GM21390 (cell line): ENCODE results near the gene P2RY6.

ENCODE experiments used
- ATAC-seq: cut with Tn5 transposase; IDR thresholded peaks from one replicate; pipeline ENCODE4 v1.9.1; 2021; ENCODE audit not compliant: unreplicated experiment

The P2RY6 gene

DNA sequence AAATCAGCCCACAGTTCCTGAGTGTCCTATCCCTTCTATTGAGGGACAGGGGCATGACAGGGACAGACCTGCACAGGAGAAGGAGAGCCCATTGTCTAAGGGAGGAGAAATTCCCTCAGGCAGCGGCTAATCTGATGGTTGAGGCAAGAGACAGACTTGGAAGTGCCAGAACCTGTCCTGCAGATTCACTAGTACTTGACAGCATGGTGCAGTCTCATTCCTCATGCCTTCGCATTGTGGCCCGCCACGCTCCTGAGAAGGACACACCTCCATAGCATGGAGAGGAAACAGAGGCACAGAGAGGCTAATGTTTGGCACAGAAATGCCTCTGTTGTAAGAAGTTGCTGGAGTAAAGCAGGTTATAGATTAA, 3.2 kb downstream of the P2RY6 start:
- ATAC-seq = no peak

GRCh38 chr11:73277467-73277866, 5.3 kb downstream of the P2RY6 start:
- no peak for ATAC-seq

GRCh38 chr11:73280626-73281025, 8.5 kb downstream of the P2RY6 start:
- ATAC-seq = no peak

DNA sequence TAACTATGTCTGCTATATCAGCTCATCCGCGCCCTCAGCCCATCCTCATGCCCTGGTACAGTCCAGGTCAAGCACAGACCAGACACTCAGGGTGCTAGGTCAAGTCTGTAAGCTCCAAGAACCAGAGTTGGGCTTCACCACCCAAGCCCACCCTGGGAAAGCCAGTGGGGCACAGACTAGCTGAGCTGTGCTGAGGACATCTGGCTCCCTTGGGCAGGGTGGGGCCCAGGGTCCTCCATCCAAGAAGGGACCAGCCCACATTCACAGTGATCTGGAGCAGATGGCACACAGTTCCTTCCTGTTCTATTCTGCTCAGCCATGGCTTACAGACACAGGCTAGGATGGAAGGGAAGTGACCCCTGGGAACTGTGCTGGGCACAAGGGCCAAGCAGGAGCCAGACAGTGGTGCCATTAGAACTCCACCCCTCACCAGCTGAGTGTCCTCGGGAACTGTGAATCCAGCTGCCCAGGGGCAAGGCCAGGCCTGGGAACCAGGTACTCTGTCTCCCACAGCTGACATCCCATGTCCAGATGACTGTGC, 9.1 kb downstream of the P2RY6 start:
- no peak for ATAC-seq

GRCh38 chr11:73281796-73282660, 9.9 kb downstream of the P2RY6 start:
- no peak for ATAC-seq

- ATAC-seq = no peak
These were observed 11.3 kb downstream of the P2RY6 start for GRCh38 chr11:73283276-73284000.

- ATAC-seq = no peak
These were observed 12.0 kb downstream of the P2RY6 start for GRCh38 chr11:73284106-73284505.

DNA sequence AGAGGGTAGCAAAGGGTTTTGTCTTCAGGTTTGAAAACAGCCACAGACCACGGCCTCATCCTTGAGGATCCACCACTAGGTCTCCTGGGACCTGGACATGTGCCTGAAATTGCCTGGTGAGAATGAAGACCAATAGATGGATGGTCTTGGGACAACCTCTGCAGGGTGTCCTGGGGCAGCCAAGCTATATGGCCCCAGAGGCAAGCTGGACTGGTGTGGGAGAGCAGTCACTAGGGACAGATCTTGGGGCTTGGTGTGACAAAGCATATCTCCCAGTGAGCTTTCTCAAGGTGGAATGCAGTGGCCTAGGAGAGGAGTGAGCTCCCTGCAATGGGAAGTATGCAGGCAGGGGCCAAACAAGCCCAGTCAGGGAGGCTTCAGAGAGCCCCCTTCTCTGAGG, 13.6 kb downstream of the P2RY6 start:
- ATAC-seq = no peak

GRCh38 chr11:73286240-73286810, 14.2 kb downstream of the P2RY6 start:
- ATAC-seq = no peak

GRCh38 chr11:73287400-73288101, 15.4 kb downstream of the P2RY6 start:
- no peak for ATAC-seq

DNA sequence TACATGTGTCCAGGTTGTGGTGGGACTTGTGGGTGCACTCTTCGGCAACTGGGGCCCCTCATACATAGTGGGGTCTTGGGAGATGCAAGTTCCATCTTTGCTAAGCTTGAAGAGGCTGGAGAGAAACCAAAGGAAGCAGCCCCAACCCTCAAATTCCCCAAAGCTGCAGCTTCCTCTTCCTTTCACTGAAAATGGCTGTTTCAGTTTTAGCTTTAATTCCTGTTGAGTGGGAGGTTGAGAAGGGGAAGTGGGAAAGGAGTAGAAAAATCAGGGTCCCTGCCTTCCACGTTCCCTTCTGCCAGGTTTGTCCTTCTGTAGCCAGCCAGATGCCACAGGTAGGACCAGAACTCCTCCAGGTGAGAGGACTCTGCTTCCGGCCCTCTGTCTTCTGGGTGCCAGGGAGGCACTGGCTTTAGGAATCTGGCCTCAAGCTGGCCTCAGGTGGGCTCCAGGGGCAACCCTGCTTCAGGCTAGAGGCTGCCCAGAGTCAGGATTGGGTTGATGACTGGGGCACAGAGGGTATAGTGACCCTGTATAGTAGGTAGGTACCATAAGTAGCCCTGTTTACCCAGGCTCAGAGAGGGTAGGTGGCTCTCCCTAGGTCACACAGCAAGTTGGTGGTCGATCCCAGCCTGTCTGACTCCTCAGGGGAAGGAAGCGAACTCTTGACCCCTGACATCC, 16.2 kb downstream of the P2RY6 start:
- ATAC-seq = no peak

DNA sequence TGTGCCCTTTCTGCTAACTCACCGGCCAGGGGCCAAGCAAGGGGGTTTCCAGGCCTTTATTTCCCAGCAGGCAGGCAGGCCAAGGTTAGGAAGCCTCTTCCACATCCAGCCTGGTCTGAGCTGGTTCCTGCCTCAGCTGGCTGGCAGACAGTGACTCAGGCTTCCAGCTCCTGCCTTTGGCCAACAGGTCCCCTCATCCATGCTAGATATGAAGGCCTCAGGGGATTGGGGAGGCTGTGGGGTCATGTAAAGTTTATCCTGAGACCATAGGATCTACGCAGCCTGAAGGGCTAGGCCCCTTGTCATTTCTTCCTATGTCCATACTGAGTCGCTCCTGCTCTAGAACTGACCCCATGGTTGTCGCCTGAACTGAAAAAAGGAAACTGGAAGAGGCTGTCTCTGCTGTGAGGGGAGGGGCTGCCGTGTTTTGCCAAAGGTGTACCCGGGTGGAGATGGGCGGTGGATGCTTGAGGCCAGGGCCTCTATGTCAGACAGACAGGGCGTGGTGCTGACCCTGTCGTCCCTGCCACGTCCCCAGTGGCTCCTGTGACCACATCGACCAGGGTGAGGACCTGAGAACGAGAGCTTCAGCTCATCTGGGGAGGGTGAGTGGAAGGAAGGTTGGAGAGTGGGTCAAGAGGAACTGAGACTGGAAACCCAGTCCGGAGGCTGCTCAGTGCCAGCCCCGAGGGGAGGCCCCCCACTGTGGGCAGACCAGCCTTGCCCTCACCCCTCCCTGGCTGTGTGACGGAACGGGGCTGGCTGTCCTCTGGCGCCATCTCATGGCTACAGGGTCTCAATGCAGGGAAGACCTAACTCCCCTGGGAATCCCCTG, 17.0 kb downstream of the P2RY6 start:
- peak; percentile 65 for ATAC-seq

DNA sequence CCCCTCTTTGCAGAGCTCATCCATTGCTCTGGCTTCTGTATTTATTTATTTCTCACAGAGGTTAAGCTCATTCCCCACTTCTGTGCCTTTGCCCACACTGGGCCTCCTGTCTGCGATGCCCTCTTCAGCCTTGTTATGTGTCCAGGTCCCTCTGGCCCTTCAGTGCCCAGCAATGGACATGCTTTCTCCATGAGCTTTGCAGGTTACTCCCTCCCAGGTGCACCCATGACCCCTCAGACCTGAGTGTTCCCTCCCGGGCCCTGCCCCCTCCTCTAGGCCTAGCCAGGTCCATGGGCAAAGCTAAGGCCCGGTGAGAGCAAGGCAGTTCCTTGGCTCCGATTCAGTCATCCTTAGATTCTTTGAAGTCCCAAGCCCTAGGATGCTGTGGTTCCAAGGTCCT, 18.4 kb downstream of the P2RY6 start:
- no peak for ATAC-seq

- ATAC-seq = no peak
These were observed 19.1 kb downstream of the P2RY6 start for GRCh38 chr11:73291196-73291595.

DNA sequence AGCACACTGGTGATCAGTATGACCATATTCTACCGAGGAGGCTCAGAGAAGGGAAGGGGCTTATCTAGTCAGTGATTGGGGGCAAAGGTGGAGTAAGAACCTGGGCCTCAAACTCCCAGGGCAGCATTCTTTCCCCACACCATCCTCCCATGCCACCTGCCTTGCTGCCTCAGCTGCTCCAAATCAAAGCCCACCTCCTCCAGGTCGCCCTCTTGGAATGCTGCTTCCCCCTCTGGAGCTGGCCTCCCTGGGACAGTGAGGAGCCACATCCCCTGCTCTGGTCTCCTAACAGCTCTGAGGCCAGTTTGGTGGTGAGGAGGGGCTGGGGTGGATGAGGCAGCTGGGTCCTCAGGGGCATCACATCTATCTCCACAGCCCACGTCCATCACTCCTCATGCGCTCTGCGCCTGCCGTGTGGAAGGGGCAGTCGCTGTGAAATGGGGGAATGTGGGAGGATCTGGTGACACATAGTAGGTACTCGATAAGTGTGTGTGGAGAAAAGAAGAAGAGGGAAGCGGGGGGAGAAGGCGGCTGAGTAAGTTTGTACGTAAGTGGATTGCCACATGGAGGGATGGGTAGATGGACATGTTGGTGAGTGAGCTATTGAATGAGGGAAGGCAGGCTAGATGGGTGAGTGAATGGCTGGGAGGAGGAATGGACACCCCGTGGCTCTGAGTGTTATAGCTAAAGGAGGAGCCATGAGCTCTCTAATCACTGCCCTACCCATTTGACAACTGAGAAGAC, 19.8 kb downstream of the P2RY6 start:
- no peak for ATAC-seq

DNA sequence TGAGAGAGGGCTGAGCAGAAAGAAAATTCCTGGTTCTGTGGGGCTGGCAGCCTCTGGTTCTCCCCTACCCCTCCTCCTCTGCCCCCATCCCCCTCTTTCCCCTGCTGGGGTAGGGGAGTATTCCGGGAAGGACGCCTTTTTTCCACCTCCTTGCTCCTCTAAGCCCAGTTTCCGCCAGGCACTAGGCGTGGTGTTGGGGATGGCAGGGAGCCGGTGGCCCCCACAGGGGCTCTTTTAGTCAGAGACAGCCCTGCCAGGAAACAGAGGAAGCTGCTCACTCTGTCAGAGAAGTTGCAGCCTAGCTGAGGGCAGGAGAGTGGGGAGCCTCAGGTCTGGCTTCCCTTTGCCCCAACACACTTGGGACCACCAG, 20.4 kb downstream of the P2RY6 start:
- no peak for ATAC-seq

- no peak for ATAC-seq
These were observed 21.3 kb downstream of the P2RY6 start for GRCh38 chr11:73293356-73293936.

GRCh38 chr11:73294604-73295003, 22.5 kb downstream of the P2RY6 start:
- ATAC-seq = no peak
